K562 (cell line): ENCODE measurements around the gene BCR. TPM values are rescaled to one million over a fixed set of nuclear protein-coding genes. Genes with fewer than 3 reads are reported as not detected.
A peak's percentile ranks its signal among the peaks of the same experiment; 100 is the strongest.

Experiments
- ATAC-seq: fragments of 200-7000 bp; cut with Tn5 transposase; 3 replicates; pipeline ENCODE4 v1.9.1; 2020; ENCODE audit warnings: moderate library complexity
- BruUV-seq: library from RNA; stranded (reverse); fragments of 400-500 nt; replicated peaks from 2 replicates; lab custom pipeline; 2021; lab: Mats Ljungman, UMichigan
- CTCF ChIA-PET: fragments of 300-600 bp; formaldehyde crosslinking; extraction: SDS; loops from one replicate; lab custom pipeline; 2021; ENCODE audit warnings: low intra/inter-chr PET ratio; lab: Yijun Ruan, JAX
- POLR2A ChIA-PET: fragments of 300-600, 350-650 bp; sonication (Branson Sonifier 250); formaldehyde crosslinking; extraction: SDS; loops from one replicate; lab custom pipeline; 2021; ENCODE audit warnings: antibody characterized with exemption, inconsistent platforms; lab: Yijun Ruan, JAX
- DNase-seq, 4 experiments: peaks; one replicate each; pipeline versions ENCODE4 v3.0.0 to v3.0.0-alpha.2; 2011 to 2018; ENCODE audit warnings: low spot score in 3 of 4, mixed read lengths in 3 of 4; ENCODE audit errors: extremely low read depth in 1 of 4
- FAIRE-seq: peaks from 2 replicates; lab custom pipeline; 2011; peaks lifted over from hg19 to GRCh38; lab: Jason Lieb, UNC
- H2AFZ ChIP-seq: 2 replicates; pipeline ENCODE4 v1.6.0; 2011; ENCODE audit warnings: low read depth, low read length, control low read depth, inconsistent platforms
- H3K27ac ChIP-seq: fragments of 200-600 bp; 3 replicates; pipeline ENCODE4 v1.8.0; 2011; ENCODE audit warnings: low read depth, mild to moderate bottlenecking, control low read depth, inconsistent platforms, low read length, moderate library complexity, mixed read lengths; ENCODE audit errors: extremely low read depth
- H3K27me3 ChIP-seq, 2 experiments: fragments of 300-600 bp in 1 of 2; 2 replicates in 1 of 2; 3 replicates in 1 of 2; pipeline versions ENCODE4 v1.6.0 to v1.8.0; 2011; ENCODE audit warnings: inconsistent platforms in 2 of 2, low read length in 2 of 2, mild to moderate bottlenecking in 1 of 2, mixed read lengths in 1 of 2, moderate library complexity in 1 of 2; ENCODE audit not compliant: control insufficient read depth in 2 of 2, insufficient read depth in 2 of 2
- H3K36me3 ChIP-seq: fragments of 300-600 bp; 3 replicates; pipeline ENCODE4 v1.8.0; 2011; ENCODE audit warnings: mild to moderate bottlenecking, low read length, inconsistent platforms; ENCODE audit not compliant: control insufficient read depth, insufficient read depth
- H3K4me1 ChIP-seq, 2 experiments: fragments of 200-600 bp in 1 of 2; replicated peaks in 1 of 2; 2 replicates in 1 of 2; 3 replicates in 1 of 2; pipeline versions ENCODE4 v1.5.1 to v1.8.0; 2011; ENCODE audit warnings: inconsistent platforms in 2 of 2, low read length in 2 of 2, mild to moderate bottlenecking in 1 of 2, mixed read lengths in 1 of 2, moderate library complexity in 1 of 2; ENCODE audit not compliant: control insufficient read depth in 2 of 2, insufficient read depth in 2 of 2
- H3K4me2 ChIP-seq: 2 replicates; pipeline ENCODE4 v1.6.1; 2011; ENCODE audit warnings: low read length, control low read depth, inconsistent platforms, mixed read lengths; ENCODE audit not compliant: insufficient read depth
- H3K4me3 ChIP-seq: fragments of 200-600 bp; sonication (generic), shearing (Covaris generic); 2 replicates; pipeline ENCODE4 v1.5.1; 2016; ENCODE audit warnings: control low read depth, inconsistent platforms
- H3K79me2 ChIP-seq: fragments of 200-600 bp; 3 replicates; pipeline ENCODE4 v1.8.0; 2011; ENCODE audit warnings: low read length, inconsistent platforms; ENCODE audit not compliant: control insufficient read depth, insufficient read depth
- H3K9ac ChIP-seq, 2 experiments: 2 replicates each; pipeline versions ENCODE4 v1.6.0 to v1.6.1; 2011; ENCODE audit warnings: low read depth in 2 of 2, low read length in 2 of 2, control low read depth in 1 of 2, inconsistent platforms in 1 of 2, mild to moderate bottlenecking in 1 of 2, mixed read lengths in 1 of 2; ENCODE audit not compliant: insufficient read depth in 1 of 2
- H3K9me1 ChIP-seq: one replicate; pipeline ENCODE4 v1.6.0; 2011; ENCODE audit warnings: inconsistent platforms, mild to moderate bottlenecking, low read length, moderate library complexity; ENCODE audit not compliant: control insufficient read depth, insufficient read depth
- H3K9me3 ChIP-seq: replicated peaks from 2 replicates; pipeline ENCODE4 v1.5.1; 2011; ENCODE audit warnings: low read depth, low read length, inconsistent platforms; ENCODE audit not compliant: control insufficient read depth, insufficient read depth
- H4K20me1 ChIP-seq: replicated peaks from 2 replicates; pipeline ENCODE4 v1.6.1; 2011; ENCODE audit warnings: low read length, inconsistent platforms, mixed read lengths; ENCODE audit not compliant: control insufficient read depth, insufficient read depth
- POLR3G ChIP-seq: IDR thresholded peaks from 2 replicates; pipeline ENCODE4 v1.6.1; 2011; ENCODE audit not compliant: insufficient read length, insufficient replicate concordance; ENCODE audit errors: extremely low read depth
- SFPQ ChIP-seq: fragments of 200-400 bp; formaldehyde crosslinking; IDR thresholded peaks from 2 replicates; pipeline ENCODE4 v1.6.1; 2017; ENCODE audit warnings: mild to moderate bottlenecking, low read depth, low read length, moderate library complexity
- ZNF586 ChIP-seq: fragments of 450-650 bp; formaldehyde crosslinking; conservative IDR thresholded peaks from 2 replicates; pipeline ENCODE4 v1.4.0; 2020; ENCODE audit warnings: mild to moderate bottlenecking, moderate library complexity
- ZNF696 ChIP-seq: fragments of 250-450 bp; sonication (Bioruptor Pico); conservative IDR thresholded peaks from 2 replicates; pipeline ENCODE4 v1.4.0; 2020; ENCODE audit warnings: mild to moderate bottlenecking, moderate library complexity
- WGBS: fragments of 100-300 bp; shearing (Covaris generic); methylation state at CpG from one replicate; pipeline ENCODE4 v1.1.6; 2016; ENCODE audit warnings: low coverage, mixed read lengths; ENCODE audit not compliant: insufficient coverage; ENCODE audit errors: missing lambda C conversion rate; 5-methylcytosine and 5-hydroxymethylcytosine counted together
- in situ Hi-C: fragments of 300-500 bp; cut with MboI; formaldehyde crosslinking; loops from 4 replicates; pipeline ENCODE4 v1.15.0; 2018; ENCODE audit warnings: inconsistent platforms, mixed read lengths
- intact Hi-C: fragments of 100-400 bp; cut with micrococcal nuclease; formaldehyde crosslinking; loops from 2 replicates; pipeline ENCODE4 v1.14.2; 2022
- polyA plus RNA-seq, 8 experiments: library from polyadenylated mRNA; depleted of rRNA in 4 of 8; stranded (reverse) in 5 of 8; unstranded in 3 of 8; fragments of >200 nt; fragmentation: Nextera tagmentation in 2 of 8; fragmentation: Illumina TruSeq in 1 of 8; extraction: Ambion mirVana in 2 of 8; extraction: Trizol in 1 of 8; gene quantifications; 2 replicates each; pipeline versions ENCODE4 v1.2.1 to v1.2.3, GENCODE V29; 2011 to 2014; ENCODE audit warnings: inconsistent platforms in 1 of 8, missing spikeins in 1 of 8
- total RNA-seq, 7 experiments: library from RNA; depleted of rRNA in 6 of 7; stranded (reverse); fragments of >200 nt in 6 of 7; fragmentation: Illumina TruSeq in 2 of 7; extraction: Trizol in 2 of 7; gene quantifications; 2 replicates each; pipeline versions ENCODE4 v1.2.1 to v1.2.3, GENCODE V29; 2011 to 2021; ENCODE audit warnings: low replicate concordance in 1 of 7

BCR gene
- total and polyA plus RNA-seq, 9 of the 15 experiments (the other 6 are each of a cell fraction or from before 2014, with no cell fraction given): 0.41 to 150 (median 45.6) TPM

- H3K4me2 ChIP-seq: peak overlapping the region; percentile 80; the same call in 1 of the 2 replicates
- BruUV-seq: no TSS peak
- intact Hi-C loops: no loop called here
- H4K20me1 ChIP-seq: peaks cover 59% of the 10 kb centered on the region
- no peaks in the 10 kb centered on the region for H3K9me3 ChIP-seq
- ATAC-seq (no peak), FAIRE-seq (no peak), DNase-seq (peak in 1 of 4 experiments; percentile 63)
- WGBS: 56% methylated on average over 3 of the region's 3 CpGs
- H3K79me2 ChIP-seq: peaks cover 85% of the 10 kb centered on the region
- no peaks in the 10 kb centered on the region for H3K27me3 ChIP-seq
- H3K36me3 ChIP-seq: peaks cover 64% of the 10 kb centered on the region
- H3K9me1 ChIP-seq: peaks cover 52% of the 10 kb centered on the region
- POLR2A ChIA-PET: interaction anchor here (0.7 to 86.5 kb wide), 10 partner anchors 2 to 209 kb away, joined by 4 to 3476 read pairs (median 62); partner anchors contain the start of genes BCR, RAB36 and RSPH14
- TF ChIP-seq SFPQ (no peak), ZNF696 (CRISPR knock-in tag) (no peak), POLR3G (no peak), ZNF586 (CRISPR knock-in tag) (no peak)
- H3K27ac ChIP-seq: no peak overlapping the region
- no peak overlapping the region for H3K4me3 ChIP-seq
- H3K9ac ChIP-seq: peak overlapping the region in 1 of 2 experiments; percentile 2; a peak in 1 of 4 replicates
- CTCF ChIA-PET: no interaction called here
- in situ Hi-C loops: no loop called here
- no peak overlapping the region for H2AFZ ChIP-seq
- peaks cover 63 to 66% of the 10 kb centered on the region in 2 experiments for H3K4me1 ChIP-seq
Observed at GRCh38 chr22:23184100-23184763, 3.9 kb downstream of the BCR start.
